Measurements from ENCODE around the gene CHPF. TPM values are rescaled to one million over a fixed set of nuclear protein-coding genes. Genes with fewer than 3 reads are reported as not detected.

Gene CHPF
- total and polyA plus RNA-seq, 2 donors (not counting 1 experiment from before 2014, with no cell fraction given), result 1.3 to 5.2 TPM

DNA sequence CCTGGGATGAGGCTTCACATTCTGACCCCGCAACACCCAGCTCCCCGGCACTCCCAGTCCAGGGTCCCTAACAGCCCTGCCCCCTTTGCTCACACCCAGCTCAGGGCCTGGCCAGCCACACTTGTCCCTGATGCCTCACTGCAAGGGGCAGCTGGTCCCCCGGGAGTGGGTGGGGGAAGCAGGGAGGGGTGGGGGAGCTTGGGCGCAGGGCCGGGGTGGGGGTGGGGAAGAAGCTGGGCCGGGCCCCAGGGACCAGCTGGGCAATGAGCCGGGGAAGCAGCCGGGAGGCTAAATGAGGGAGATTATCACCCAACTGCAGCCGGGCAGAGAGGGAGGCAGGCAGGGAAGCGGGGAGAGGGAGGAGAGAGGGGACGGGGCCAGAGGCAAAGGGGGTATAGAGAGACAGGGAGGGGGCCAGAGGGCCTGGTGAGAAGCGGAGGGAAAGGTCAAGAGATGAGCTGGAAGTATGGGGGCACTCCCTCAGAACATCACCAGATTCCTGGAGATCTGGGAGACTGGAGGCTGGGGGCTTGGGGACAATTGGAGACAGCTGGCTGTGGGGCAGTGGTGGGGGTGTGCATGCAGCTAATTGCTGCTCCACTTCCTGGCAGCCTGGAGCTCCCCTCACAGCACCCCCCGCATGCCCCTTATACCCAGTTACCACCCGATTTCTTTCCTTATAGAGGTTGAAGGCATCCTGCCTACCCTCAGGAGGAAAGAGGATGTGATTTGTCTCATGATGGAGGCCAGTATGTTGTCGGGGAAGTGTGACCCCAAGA lies 31.9 kb downstream of the CHPF start:
- no peak overlapping the region for H3K27ac Mint-ChIP-seq
- no peaks in the 10 kb centered on the region for H3K79me2 ChIP-seq (ENCODE audit: control insufficient read depth, insufficient read depth, low read length)
- peaks cover 61% of the 10 kb centered on the region for H3K27me3 Mint-ChIP-seq
- DNase-seq (no peak), ATAC-seq (ENCODE audit: low read depth) (no peak)
- H3K36me3 ChIP-seq (replicated peaks in 1 of 2; ENCODE audit: control extremely low read depth in 1 of 2, control insufficient read depth in 1 of 2, extremely low read depth in 1 of 2, insufficient read depth in 2 of 2, low read length in 1 of 2), result peaks cover 0 to 6% of the 10 kb centered on the region in 2 experiments
- ChIA-PET POLR2A (no interaction called here), CTCF (interaction anchor here (0.6 to 1.7 kb wide), 4 partner anchors 9 to 88 kb away, joined by 3 to 8 read pairs (median 4); a partner anchor contains a TSS)
- no peak overlapping the region for H3K4me3 ChIP-seq (ENCODE audit: control extremely low read depth in 1 of 5, extremely low read depth in 1 of 5, insufficient read depth in 1 of 5, low read depth in 2 of 5, low read length in 4 of 5)
- H2AFZ ChIP-seq (ENCODE audit: insufficient read depth, low read depth, low read length, poor library complexity, severe bottlenecking), result no peak overlapping the region
- intact Hi-C loops (cut with micrococcal nuclease), result no loop called here
- no peak overlapping the region for H3K27ac ChIP-seq (ENCODE audit: low read length in 2 of 2)
- peaks cover 0 to 85% (median 19%) of the 10 kb centered on the region in 4 experiments for H3K27me3 ChIP-seq (replicated peaks in 1 of 4; ENCODE audit: control extremely low read depth in 1 of 4, control insufficient read depth in 3 of 4, insufficient read depth in 4 of 4, low read length in 3 of 4)
- H3K9me3 ChIP-seq (ENCODE audit: control extremely low read depth in 1 of 3, control insufficient read depth in 2 of 3, insufficient read depth in 1 of 3, low read length in 2 of 3), result peaks cover 0 to 18% (median 0%) of the 10 kb centered on the region in 3 donors
- H4K20me1 ChIP-seq (ENCODE audit: control insufficient read depth, insufficient read depth, low read length, poor library complexity, severe bottlenecking), result no peaks in the 10 kb centered on the region
- TF ChIP-seq EZH2 (IDR thresholded peaks at IDR 0.05; ENCODE audit: borderline replicate concordance, insufficient read depth, low read depth, low read length, poor library complexity, severe bottlenecking), result no peak
- TF ChIP-seq, protein P1, sequence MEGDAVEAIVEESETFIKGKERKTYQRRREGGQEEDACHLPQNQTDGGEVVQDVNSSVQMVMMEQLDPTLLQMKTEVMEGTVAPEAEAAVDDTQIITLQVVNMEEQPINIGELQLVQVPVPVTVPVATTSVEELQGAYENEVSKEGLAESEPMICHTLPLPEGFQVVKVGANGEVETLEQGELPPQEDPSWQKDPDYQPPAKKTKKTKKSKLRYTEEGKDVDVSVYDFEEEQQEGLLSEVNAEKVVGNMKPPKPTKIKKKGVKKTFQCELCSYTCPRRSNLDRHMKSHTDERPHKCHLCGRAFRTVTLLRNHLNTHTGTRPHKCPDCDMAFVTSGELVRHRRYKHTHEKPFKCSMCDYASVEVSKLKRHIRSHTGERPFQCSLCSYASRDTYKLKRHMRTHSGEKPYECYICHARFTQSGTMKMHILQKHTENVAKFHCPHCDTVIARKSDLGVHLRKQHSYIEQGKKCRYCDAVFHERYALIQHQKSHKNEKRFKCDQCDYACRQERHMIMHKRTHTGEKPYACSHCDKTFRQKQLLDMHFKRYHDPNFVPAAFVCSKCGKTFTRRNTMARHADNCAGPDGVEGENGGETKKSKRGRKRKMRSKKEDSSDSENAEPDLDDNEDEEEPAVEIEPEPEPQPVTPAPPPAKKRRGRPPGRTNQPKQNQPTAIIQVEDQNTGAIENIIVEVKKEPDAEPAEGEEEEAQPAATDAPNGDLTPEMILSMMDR (IDR thresholded peaks at IDR 0.05), result no peak
- no peak overlapping the region for H3K9ac ChIP-seq (ENCODE audit: low read length)
- 12% methylated on average over 8 of the region's 15 CpGs for WGBS (ENCODE audit: insufficient coverage)
- no peak overlapping the region for H3K4me2 ChIP-seq (replicated peaks; ENCODE audit: low read depth, low read length, poor library complexity, severe bottlenecking)
- peaks cover 15 to 30% of the 10 kb centered on the region in 2 donors for H3K4me1 ChIP-seq (ENCODE audit: control insufficient read depth in 2 of 2, insufficient read depth in 2 of 2, low read length in 2 of 2)
- H3K4me3 Mint-ChIP-seq, result no peak overlapping the region
- H3K4me1 Mint-ChIP-seq, result peaks cover 26% of the 10 kb centered on the region
- no peaks in the 10 kb centered on the region for H3K9me3 Mint-ChIP-seq (ENCODE audit: insufficient read depth)

Data from B cell (primary cell).